GM23338 (cell line): ENCODE measurements around the gene IER5L. TPM values are rescaled to one million over a fixed set of nuclear protein-coding genes. Genes with fewer than 3 reads are reported as not detected.

ENCODE experiments used
- ATAC-seq: fragments of 200-7000 bp; cut with Tn5 transposase; 3 replicates; pipeline ENCODE4 v1.9.1; 2020
- DNase-seq: peaks from one replicate; pipeline ENCODE4 v3.0.0-alpha.2; 2015; ENCODE audit warnings: low spot score
- H2AFZ ChIP-seq: fragments of 200-600 bp; sonication (generic); 2 replicates; pipeline ENCODE4 v1.8.0; 2016; ENCODE audit warnings: antibody characterized with exemption, mild to moderate bottlenecking, moderate library complexity
- H3F3A ChIP-seq: fragments of 200-600 bp; sonication (generic); replicated peaks from 2 replicates; pipeline ENCODE4 v1.8.0; 2017; ENCODE audit warnings: antibody characterized with exemption, mixed run types, low read depth
- H3K27ac ChIP-seq: fragments of 200-600 bp; sonication (generic); 2 replicates; pipeline ENCODE4 v1.6.1; 2016; ENCODE audit warnings: low read depth
- H3K27me3 ChIP-seq: fragments of 200-600 bp; sonication (generic); 2 replicates; pipeline ENCODE4 v1.8.0; 2016; ENCODE audit warnings: mild to moderate bottlenecking, mixed run types, moderate library complexity; ENCODE audit not compliant: insufficient read depth
- H3K36me3 ChIP-seq: fragments of 200-600 bp; sonication (generic); 2 replicates; pipeline ENCODE4 v1.8.0; 2016; ENCODE audit warnings: mild to moderate bottlenecking; ENCODE audit not compliant: insufficient read depth
- H3K4me1 ChIP-seq: fragments of 200-600 bp; sonication (generic); 2 replicates; pipeline ENCODE4 v1.8.0; 2016; ENCODE audit warnings: mild to moderate bottlenecking, moderate library complexity; ENCODE audit not compliant: insufficient read depth
- H3K4me2 ChIP-seq: fragments of 200-600 bp; sonication (generic); 2 replicates; pipeline ENCODE4 v1.7.1; 2017; ENCODE audit warnings: mixed run types
- H3K4me3 ChIP-seq: fragments of 200-600 bp; sonication (generic); 2 replicates; pipeline ENCODE4 v1.6.1; 2016; ENCODE audit warnings: mixed run types
- H3K79me2 ChIP-seq: fragments of 200-600 bp; sonication (generic); replicated peaks from 2 replicates; pipeline ENCODE4 v1.8.0; 2017; ENCODE audit warnings: mild to moderate bottlenecking; ENCODE audit not compliant: insufficient read depth
- H3K9me2 ChIP-seq: fragments of 200-600 bp; sonication (generic); 2 replicates; pipeline ENCODE4 v1.8.0; 2017; ENCODE audit not compliant: insufficient read depth
- H4K20me1 ChIP-seq: fragments of 200-600 bp; sonication (generic); replicated peaks from 2 replicates; pipeline ENCODE4 v1.8.0; 2017; ENCODE audit warnings: mild to moderate bottlenecking; ENCODE audit not compliant: insufficient read depth
- H3K27ac Mint-ChIP-seq: 2 replicates; pipeline ENCODE4 v1.8.0; 2020; ENCODE audit warnings: inconsistent platforms, mild to moderate bottlenecking, moderate library complexity, mixed read lengths
- H3K27me3 Mint-ChIP-seq: 3 replicates; pipeline ENCODE4 v1.8.0; 2022; ENCODE audit warnings: low read depth, mild to moderate bottlenecking, moderate library complexity, mixed read lengths, inconsistent platforms; ENCODE audit not compliant: insufficient read depth, poor library complexity
- H3K36me3 Mint-ChIP-seq: 3 replicates; pipeline ENCODE4 v1.8.0; 2021; ENCODE audit warnings: low read depth, mild to moderate bottlenecking, inconsistent platforms, moderate library complexity, mixed read lengths
- H3K4me1 Mint-ChIP-seq: 3 replicates; pipeline ENCODE4 v1.8.0; 2020; ENCODE audit warnings: mild to moderate bottlenecking, inconsistent platforms, mixed read lengths
- H3K4me3 Mint-ChIP-seq: 3 replicates; pipeline ENCODE4 v1.8.0; 2021; ENCODE audit warnings: moderate library complexity, mild to moderate bottlenecking, inconsistent platforms, mixed read lengths
- H3K9me3 Mint-ChIP-seq: 3 replicates; pipeline ENCODE4 v1.8.0; 2020; ENCODE audit warnings: moderate library complexity, mild to moderate bottlenecking, inconsistent platforms, mixed read lengths
- CREB1 ChIP-seq: fragments of 250-450 bp; sonication (Bioruptor Pico); IDR thresholded peaks from 2 replicates; pipeline ENCODE4 v1.5.0; 2020; ENCODE audit warnings: low read depth, mild to moderate bottlenecking, moderate library complexity
- JUNB ChIP-seq: IDR thresholded peaks from one replicate; pipeline ENCODE4 v1.6.1; 2016; ENCODE audit warnings: antibody characterized with exemption; ENCODE audit not compliant: unreplicated experiment
- NANOG ChIP-seq: IDR thresholded peaks from 2 replicates; pipeline ENCODE4 v1.6.1; 2016; ENCODE audit warnings: antibody characterized with exemption, borderline replicate concordance
- POLR2AphosphoS5 ChIP-seq: IDR thresholded peaks from 2 replicates; pipeline ENCODE4 v1.6.1; 2016; ENCODE audit warnings: antibody characterized with exemption, low read depth
- STAT1 ChIP-seq: IDR thresholded peaks from one replicate; pipeline ENCODE4 v1.6.1; 2016; ENCODE audit warnings: antibody characterized with exemption; ENCODE audit not compliant: unreplicated experiment
- ZNF114 ChIP-seq: fragments of 250-450 bp; sonication (Bioruptor Pico); IDR thresholded peaks from 2 replicates; pipeline ENCODE4 v1.5.0; 2020; ENCODE audit warnings: mild to moderate bottlenecking, moderate library complexity
- ZNF331 ChIP-seq: fragments of 250-450 bp; sonication (Bioruptor Pico); IDR thresholded peaks from 2 replicates; pipeline ENCODE4 v1.5.0; 2020; ENCODE audit warnings: low read depth, mild to moderate bottlenecking, moderate library complexity
- polyA plus RNA-seq: library from polyadenylated mRNA; unstranded; fragments of >200 nt; fragmentation: Nextera tagmentation; extraction: Ambion mirVana; gene quantifications from 2 replicates; pipeline ENCODE4 v1.2.1, GENCODE V29; 2016
- total RNA-seq: library from RNA; depleted of rRNA; stranded (reverse); fragments of >200 nt; shearing (Covaris generic); gene quantifications from 2 replicates; pipeline ENCODE4 v1.2.3, GENCODE V29; 2014
- TF ChIP-seq, protein P1 (sequence below): fragments of 250-450 bp; sonication (Bioruptor Pico); IDR thresholded peaks from 2 replicates; pipeline ENCODE4 v1.5.0; 2020; ENCODE audit warnings: mild to moderate bottlenecking, moderate library complexity
- TF ChIP-seq, protein P2 (sequence below): IDR thresholded peaks from one replicate; pipeline ENCODE4 v1.6.1; 2018; ENCODE audit warnings: antibody characterized with exemption; ENCODE audit not compliant: unreplicated experiment

Gene IER5L
- total and polyA plus RNA-seq, 2 experiments from 2014 or later, result 0.19 to 0.90 TPM

DNA sequence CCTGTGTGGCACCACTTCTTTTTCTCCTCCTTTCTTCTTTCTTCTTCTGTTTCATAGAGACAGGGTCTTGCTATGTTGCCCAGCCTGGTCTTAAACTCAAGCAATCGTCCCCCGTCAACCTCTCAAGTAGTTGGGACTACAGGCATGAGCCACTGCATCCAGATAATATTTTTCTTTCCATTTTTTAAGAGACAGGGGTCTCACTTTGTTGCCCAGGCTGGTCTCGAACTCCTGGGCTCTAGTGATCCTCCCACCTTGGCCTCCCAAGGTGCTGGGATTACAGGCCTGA is 47.4 kb upstream of the IER5L start (continued):
- TF ChIP-seq, protein P1, sequence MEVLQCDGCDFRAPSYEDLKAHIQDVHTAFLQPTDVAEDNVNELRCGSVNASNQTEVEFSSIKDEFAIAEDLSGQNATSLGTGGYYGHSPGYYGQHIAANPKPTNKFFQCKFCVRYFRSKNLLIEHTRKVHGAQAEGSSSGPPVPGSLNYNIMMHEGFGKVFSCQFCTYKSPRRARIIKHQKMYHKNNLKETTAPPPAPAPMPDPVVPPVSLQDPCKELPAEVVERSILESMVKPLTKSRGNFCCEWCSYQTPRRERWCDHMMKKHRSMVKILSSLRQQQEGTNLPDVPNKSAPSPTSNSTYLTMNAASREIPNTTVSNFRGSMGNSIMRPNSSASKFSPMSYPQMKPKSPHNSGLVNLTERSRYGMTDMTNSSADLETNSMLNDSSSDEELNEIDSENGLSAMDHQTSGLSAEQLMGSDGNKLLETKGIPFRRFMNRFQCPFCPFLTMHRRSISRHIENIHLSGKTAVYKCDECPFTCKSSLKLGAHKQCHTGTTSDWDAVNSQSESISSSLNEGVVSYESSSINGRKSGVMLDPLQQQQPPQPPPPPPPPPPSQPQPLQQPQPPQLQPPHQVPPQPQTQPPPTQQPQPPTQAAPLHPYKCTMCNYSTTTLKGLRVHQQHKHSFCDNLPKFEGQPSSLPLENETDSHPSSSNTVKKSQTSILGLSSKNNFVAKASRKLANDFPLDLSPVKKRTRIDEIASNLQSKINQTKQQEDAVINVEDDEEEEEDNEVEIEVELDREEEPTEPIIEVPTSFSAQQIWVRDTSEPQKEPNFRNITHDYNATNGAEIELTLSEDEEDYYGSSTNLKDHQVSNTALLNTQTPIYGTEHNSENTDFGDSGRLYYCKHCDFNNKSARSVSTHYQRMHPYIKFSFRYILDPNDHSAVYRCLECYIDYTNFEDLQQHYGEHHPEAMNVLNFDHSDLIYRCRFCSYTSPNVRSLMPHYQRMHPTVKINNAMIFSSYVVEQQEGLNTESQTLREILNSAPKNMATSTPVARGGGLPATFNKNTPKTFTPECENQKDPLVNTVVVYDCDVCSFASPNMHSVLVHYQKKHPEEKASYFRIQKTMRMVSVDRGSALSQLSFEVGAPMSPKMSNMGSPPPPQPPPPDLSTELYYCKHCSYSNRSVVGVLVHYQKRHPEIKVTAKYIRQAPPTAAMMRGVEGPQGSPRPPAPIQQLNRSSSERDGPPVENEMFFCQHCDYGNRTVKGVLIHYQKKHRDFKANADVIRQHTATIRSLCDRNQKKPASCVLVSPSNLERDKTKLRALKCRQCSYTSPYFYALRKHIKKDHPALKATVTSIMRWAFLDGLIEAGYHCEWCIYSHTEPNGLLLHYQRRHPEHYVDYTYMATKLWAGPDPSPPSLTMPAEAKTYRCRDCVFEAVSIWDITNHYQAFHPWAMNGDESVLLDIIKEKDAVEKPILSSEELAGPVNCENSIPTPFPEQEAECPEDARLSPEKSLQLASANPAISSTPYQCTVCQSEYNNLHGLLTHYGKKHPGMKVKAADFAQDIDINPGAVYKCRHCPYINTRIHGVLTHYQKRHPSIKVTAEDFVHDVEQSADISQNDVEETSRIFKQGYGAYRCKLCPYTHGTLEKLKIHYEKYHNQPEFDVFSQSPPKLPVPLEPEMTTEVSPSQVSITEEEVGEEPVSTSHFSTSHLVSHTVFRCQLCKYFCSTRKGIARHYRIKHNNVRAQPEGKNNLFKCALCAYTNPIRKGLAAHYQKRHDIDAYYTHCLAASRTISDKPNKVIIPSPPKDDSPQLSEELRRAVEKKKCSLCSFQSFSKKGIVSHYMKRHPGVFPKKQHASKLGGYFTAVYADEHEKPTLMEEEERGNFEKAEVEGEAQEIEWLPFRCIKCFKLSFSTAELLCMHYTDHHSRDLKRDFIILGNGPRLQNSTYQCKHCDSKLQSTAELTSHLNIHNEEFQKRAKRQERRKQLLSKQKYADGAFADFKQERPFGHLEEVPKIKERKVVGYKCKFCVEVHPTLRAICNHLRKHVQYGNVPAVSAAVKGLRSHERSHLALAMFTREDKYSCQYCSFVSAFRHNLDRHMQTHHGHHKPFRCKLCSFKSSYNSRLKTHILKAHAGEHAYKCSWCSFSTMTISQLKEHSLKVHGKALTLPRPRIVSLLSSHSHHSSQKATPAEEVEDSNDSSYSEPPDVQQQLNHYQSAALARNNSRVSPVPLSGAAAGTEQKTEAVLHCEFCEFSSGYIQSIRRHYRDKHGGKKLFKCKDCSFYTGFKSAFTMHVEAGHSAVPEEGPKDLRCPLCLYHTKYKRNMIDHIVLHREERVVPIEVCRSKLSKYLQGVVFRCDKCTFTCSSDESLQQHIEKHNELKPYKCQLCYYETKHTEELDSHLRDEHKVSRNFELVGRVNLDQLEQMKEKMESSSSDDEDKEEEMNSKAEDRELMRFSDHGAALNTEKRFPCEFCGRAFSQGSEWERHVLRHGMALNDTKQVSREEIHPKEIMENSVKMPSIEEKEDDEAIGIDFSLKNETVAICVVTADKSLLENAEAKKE (CRISPR knock-in tag), result no peak
- TF ChIP-seq STAT1 (no peak), ZNF331 (CRISPR knock-in tag) (no peak), JUNB (no peak)

DNA sequence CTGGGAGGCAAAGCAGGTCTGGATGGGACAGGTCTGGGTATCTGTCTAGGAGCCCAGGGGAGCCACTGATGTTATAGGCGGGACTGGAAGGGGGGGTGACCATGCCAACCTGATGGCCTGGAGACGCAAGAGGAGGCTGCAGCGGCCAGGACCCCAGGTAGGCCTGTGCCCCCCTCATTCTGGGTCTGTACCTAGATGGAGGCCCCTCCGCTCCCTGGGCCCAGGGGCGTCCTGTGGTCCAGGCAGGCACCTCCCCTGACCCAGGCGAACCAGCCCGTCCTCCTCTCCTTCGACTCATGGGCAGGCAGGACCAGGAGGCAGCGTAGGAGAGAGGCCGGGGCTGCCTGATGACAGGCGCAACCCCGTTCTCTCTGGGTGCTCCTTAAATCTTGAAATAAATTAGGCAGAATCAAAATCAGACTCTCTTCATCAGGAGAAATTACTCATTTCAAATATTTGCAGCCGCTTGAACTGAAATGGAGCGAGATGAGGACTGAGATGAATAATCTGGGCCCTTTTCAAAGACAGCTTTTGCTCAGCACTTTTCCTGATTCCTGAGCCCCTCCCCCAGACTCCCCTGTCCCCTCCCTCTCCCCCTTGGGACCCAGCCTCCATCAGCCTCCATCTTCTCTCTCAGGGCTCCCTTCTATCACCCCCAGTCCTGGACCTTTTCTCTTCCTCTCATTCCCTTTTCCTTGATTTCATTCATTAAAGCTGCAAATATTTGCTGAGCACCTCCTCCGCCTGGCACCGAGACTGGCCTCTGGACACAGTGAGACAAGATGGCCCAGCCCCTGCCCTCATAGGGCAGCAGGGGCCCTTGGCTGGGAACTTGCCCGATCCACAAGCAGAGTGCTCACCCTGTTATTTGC is 46.8 kb upstream of the IER5L start:
- Histone ChIP-seq H3K79me2 (no peaks in the 10 kb centered on the region), H3K9me2 (no peaks in the 10 kb centered on the region), H3K36me3 (no peaks in the 10 kb centered on the region), H3K27ac (no peak overlapping the region), H3K4me3 (no peak overlapping the region), H3K4me1 (peaks cover 27% of the 10 kb centered on the region), H4K20me1 (0 out of 2 replicates have a peak, but pooled peaks cover 6% of the 10 kb centered on the region), H3K4me2 (no peak overlapping the region), H2AFZ (no peak overlapping the region), H3F3A (no peaks in the 10 kb centered on the region), H3K27me3 (no peaks in the 10 kb centered on the region)
- Mint-ChIP-seq H3K9me3 (no peaks in the 10 kb centered on the region), H3K4me3 (no peak overlapping the region), H3K4me1 (peaks cover 37% of the 10 kb centered on the region), H3K36me3 (no peaks in the 10 kb centered on the region; the same call in 2 of the 3 replicates), H3K27me3 (peaks cover 18% of the 10 kb centered on the region), H3K27ac (no peak overlapping the region)
- DNase-seq, result no peak
- no peak for ATAC-seq
- TF ChIP-seq STAT1 (no peak), CREB1 (CRISPR knock-in tag) (no peak), ZNF114 (CRISPR knock-in tag) (no peak), ZNF331 (CRISPR knock-in tag) (no peak), POLR2AphosphoS5 (no peak), NANOG (no peak)
- TF ChIP-seq, protein P2, sequence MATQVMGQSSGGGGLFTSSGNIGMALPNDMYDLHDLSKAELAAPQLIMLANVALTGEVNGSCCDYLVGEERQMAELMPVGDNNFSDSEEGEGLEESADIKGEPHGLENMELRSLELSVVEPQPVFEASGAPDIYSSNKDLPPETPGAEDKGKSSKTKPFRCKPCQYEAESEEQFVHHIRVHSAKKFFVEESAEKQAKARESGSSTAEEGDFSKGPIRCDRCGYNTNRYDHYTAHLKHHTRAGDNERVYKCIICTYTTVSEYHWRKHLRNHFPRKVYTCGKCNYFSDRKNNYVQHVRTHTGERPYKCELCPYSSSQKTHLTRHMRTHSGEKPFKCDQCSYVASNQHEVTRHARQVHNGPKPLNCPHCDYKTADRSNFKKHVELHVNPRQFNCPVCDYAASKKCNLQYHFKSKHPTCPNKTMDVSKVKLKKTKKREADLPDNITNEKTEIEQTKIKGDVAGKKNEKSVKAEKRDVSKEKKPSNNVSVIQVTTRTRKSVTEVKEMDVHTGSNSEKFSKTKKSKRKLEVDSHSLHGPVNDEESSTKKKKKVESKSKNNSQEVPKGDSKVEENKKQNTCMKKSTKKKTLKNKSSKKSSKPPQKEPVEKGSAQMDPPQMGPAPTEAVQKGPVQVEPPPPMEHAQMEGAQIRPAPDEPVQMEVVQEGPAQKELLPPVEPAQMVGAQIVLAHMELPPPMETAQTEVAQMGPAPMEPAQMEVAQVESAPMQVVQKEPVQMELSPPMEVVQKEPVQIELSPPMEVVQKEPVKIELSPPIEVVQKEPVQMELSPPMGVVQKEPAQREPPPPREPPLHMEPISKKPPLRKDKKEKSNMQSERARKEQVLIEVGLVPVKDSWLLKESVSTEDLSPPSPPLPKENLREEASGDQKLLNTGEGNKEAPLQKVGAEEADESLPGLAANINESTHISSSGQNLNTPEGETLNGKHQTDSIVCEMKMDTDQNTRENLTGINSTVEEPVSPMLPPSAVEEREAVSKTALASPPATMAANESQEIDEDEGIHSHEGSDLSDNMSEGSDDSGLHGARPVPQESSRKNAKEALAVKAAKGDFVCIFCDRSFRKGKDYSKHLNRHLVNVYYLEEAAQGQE, result no peak
